ENCODE results near the gene GAMT. TPM values are rescaled to one million over a fixed set of nuclear protein-coding genes. Genes with fewer than 3 reads are reported as not detected.

GAMT gene
- total and polyA plus RNA-seq, 2 of the 13 experiments (the other 11 are each of a cell fraction or from before 2014, with no cell fraction given) = 115 to 124 TPM

DNA sequence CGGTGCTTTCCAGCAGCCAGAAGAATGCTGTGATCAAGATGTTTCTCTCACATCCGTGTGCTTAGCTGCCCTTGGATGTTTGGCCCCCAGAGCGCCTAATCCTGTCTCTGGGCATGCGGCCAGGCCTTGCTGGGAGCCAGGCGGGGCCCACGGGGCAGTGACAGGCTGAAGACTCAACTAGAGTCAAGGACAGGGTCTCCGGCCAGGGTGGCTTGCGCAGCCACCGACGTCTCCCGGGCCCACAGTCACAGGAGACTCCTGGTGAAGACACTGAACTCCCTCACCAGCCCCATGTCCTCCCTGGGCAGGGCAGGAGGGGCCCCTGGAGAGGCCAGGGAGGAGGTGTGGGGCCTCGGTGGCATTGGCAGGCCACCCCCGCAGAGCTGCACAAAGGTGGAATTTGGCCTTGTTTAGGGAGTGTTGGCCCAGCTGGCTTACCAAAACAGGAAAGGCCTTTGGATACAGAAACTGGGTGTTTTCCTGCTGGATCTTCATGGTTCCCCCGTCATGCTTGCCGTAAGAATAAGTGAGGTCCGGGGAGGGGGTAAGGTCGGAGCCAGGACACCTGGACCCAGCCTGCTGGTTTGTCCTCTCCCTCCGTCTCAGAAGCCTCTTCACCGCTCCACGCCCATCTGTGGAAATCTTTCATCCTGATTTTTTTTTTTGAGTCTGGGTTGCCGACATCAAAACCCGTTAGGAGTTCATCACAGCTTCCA, 27.6 kb downstream of the GAMT start (continued):
- peak; percentile 82 for TF ChIP-seq ZNF574 (CRISPR knock-in tag; IDR thresholded peaks at IDR 0.05)
- no peak for TF ChIP-seq HNRNPH1 (optimal IDR thresholded peaks at IDR 0.05; ENCODE audit: low read depth, low read length)
- TF ChIP-seq MAFF (IDR thresholded peaks at IDR 0.05; ENCODE audit: low read depth, low read length) = no peak
- TF ChIP-seq, protein P1, sequence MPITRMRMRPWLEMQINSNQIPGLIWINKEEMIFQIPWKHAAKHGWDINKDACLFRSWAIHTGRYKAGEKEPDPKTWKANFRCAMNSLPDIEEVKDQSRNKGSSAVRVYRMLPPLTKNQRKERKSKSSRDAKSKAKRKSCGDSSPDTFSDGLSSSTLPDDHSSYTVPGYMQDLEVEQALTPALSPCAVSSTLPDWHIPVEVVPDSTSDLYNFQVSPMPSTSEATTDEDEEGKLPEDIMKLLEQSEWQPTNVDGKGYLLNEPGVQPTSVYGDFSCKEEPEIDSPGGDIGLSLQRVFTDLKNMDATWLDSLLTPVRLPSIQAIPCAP (CRISPR knock-in tag; IDR thresholded peaks at IDR 0.05; ENCODE audit: low read depth) = no peak; the same call in 1 of the 2 replicates
- no peak for TF ChIP-seq FOSL1 (CRISPR knock-in tag; IDR thresholded peaks at IDR 0.05; ENCODE audit: borderline replicate concordance)
- no peak; the same call in 1 of the 2 replicates for TF ChIP-seq HOMEZ (CRISPR knock-in tag; IDR thresholded peaks at IDR 0.05; ENCODE audit: low read depth)
- peak; percentile 84 for TF ChIP-seq ZNF441 (CRISPR knock-in tag; IDR thresholded peaks at IDR 0.05; ENCODE audit: borderline replicate concordance)
- TF ChIP-seq FOXA3 (CRISPR knock-in tag; IDR thresholded peaks at IDR 0.05) = no peak; the same call in none of the 2 replicates
- TF ChIP-seq, protein P2, sequence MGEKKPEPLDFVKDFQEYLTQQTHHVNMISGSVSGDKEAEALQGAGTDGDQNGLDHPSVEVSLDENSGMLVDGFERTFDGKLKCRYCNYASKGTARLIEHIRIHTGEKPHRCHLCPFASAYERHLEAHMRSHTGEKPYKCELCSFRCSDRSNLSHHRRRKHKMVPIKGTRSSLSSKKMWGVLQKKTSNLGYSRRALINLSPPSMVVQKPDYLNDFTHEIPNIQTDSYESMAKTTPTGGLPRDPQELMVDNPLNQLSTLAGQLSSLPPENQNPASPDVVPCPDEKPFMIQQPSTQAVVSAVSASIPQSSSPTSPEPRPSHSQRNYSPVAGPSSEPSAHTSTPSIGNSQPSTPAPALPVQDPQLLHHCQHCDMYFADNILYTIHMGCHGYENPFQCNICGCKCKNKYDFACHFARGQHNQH (CRISPR knock-in tag; IDR thresholded peaks at IDR 0.05) = peak; percentile 72; the same call in 1 of the 2 replicates
- 0 out of 2 replicates have a peak, but pooled peaks have one; percentile 34 for TF ChIP-seq TOPORS (CRISPR knock-in tag; IDR thresholded peaks at IDR 0.05)
- peak; percentile 65 for TF ChIP-seq TEAD3 (CRISPR knock-in tag; optimal IDR thresholded peaks at IDR 0.05; ENCODE audit: borderline replicate concordance)
- no peak for TF ChIP-seq GTF3A (CRISPR knock-in tag; conservative IDR thresholded peaks at IDR 0.05)
- peak; percentile 88 for TF ChIP-seq HNF4A (CRISPR knock-in tag; IDR thresholded peaks at IDR 0.05)
- TF ChIP-seq HNRNPL (IDR thresholded peaks at IDR 0.05; ENCODE audit: low read depth, low read length) = peak; percentile 84; the same call in 1 of the 2 replicates
- TF ChIP-seq ZNF772 (CRISPR knock-in tag; IDR thresholded peaks at IDR 0.05) = peak; percentile 91
- TF ChIP-seq TEAD2 (CRISPR knock-in tag; IDR thresholded peaks at IDR 0.05) = peak; percentile 86; the same call in 1 of the 2 replicates
- TF ChIP-seq SOX6 (IDR thresholded peaks at IDR 0.05) = no peak
- TF ChIP-seq SOX6 (CRISPR knock-in tag; IDR thresholded peaks at IDR 0.05) = peak; percentile 83
- no peak for TF ChIP-seq ATAD3A (CRISPR knock-in tag; IDR thresholded peaks at IDR 0.05)
- 0 out of 2 replicates have a peak, but pooled peaks have one; percentile 30 for TF ChIP-seq HMG20B (CRISPR knock-in tag; conservative IDR thresholded peaks at IDR 0.05)
- peak; percentile 78; the same call in 1 of the 2 replicates for TF ChIP-seq ZNF253 (CRISPR knock-in tag; IDR thresholded peaks at IDR 0.05; ENCODE audit: borderline replicate concordance)
- peak; percentile 86 for TF ChIP-seq FOXP4 (CRISPR knock-in tag; IDR thresholded peaks at IDR 0.05)
- no peak for TF ChIP-seq PLRG1 (conservative IDR thresholded peaks at IDR 0.05)

Data from HepG2 (cell line).